KBM-7 (cell line): ENCODE results near the gene NCOA6.

Experiments
- DNase-seq: peaks from one replicate; pipeline ENCODE4 v3.0.0-alpha.2; 2015
- in situ Hi-C: fragments of 300-500 bp; cut with MboI; formaldehyde crosslinking; loops from 2 replicates; pipeline ENCODE4 v1.14.3; 2020; ENCODE audit warnings: low sequenced_read_pairs, low pct_unique_long_range_greater_than_20kb, mixed read lengths

NCOA6 gene

DNA sequence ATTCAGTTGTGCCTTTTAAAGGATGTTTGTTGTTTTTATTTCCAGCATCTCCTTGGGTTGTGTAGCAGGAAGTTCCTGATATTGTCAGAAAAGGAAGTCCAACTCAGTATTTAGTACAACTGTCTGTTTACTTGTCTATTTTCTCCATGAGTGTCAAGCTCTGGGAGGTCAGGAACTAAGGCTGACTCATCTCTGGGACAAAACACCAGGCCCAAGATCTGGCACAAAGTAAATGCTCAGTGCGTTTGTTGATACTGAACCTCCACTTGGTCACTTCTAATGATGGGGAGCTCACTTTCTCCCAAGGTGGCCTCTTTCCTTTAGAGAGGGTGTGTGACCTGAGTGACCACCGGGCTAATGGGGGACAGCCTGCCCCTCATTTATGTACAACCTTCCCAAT, 136.0 kb downstream of the NCOA6 start:
- no peak for DNase-seq
- in situ Hi-C loops: no loop called here

GRCh38 chr20:34683667-34684066, 141.8 kb downstream of the NCOA6 start:
- DNase-seq: no peak
- in situ Hi-C loops: no loop called here

GRCh38 chr20:34680586-34681175, 144.8 kb downstream of the NCOA6 start:
- DNase-seq: peak; percentile 51
- in situ Hi-C loops: no loop called here

DNA sequence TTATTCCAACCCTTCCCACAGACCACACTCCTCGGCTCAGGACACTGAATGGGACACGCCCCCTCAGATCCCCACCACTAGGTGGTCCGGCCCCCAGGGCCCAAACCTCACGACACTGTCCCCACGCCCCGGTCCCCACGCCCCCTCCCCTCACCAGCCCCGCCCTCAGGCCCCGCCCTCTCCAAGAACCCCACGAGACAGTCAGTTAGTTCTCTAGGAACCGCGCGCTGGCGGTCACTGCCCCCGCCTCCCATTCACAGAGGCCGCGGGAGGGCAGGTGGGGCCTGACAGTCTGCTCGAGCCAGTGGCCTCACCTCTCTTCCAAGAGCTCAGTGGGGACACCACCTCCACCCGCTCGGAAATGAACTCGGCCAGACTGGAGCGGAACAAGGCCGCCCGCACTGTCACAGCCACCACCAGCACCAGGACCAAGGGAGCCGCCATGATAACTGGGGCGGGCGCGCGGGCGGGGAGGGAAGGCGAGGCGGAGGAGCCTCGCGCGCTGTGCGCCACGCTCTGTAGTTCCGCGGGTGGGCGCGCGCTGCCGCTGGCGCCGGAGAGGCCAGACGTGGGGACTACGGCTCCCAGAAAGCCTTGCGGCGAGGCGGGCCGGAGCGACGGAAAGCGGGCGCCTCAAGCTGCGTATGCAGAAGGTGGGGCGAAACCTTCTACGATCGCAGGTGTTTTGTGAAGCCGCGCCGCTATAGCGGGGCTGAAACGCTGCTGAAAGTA, 148.6 kb downstream of the NCOA6 start, which contains the start of gene PIGU:
Gene PIGU, minus strand, starts transcription at position 451 of the 732 bp plus-strand sequence. Its CDS starts 7 bp downstream, at position 444.
- in situ Hi-C loops: no loop called here
- peak; percentile 96 for DNase-seq

- in situ Hi-C loops: no loop called here
- peak; percentile 9 for DNase-seq
Measured at GRCh38 chr20:34675993-34676641, 149.3 kb downstream of the NCOA6 start.

GRCh38 chr20:34675561-34675960, 149.9 kb downstream of the NCOA6 start:
- in situ Hi-C loops: no loop called here
- peak; percentile 12 for DNase-seq

- in situ Hi-C loops: no loop called here
- DNase-seq: no peak
Measured at GRCh38 chr20:34673412-34673811, 152.0 kb downstream of the NCOA6 start.

DNA sequence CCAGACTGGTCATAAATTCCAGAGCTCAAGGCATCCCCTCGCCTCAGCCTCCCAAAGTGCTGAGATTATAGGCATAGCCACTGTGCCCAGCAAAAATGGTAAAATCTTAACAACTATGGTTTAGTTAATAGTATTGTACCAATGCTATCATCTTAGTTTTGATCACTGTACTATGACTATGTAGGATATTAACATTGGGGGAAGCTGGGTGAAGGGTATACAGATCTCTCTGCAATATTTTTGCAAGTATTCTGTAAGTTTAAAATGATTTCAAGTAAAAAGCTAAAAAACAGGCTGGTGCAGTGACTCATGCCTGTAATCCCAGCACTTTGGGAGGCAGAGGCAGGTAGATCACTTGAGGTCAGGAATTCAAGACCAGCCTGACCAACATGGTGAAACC, 156.4 kb downstream of the NCOA6 start:
- in situ Hi-C loops: no loop called here
- no peak for DNase-seq
